Urinary bladder (tissue), 4 donors: ENCODE data around the gene WWC2. TPM values are rescaled to one million over a fixed set of nuclear protein-coding genes. Genes with fewer than 3 reads are reported as not detected.

Source experiments
- DNase-seq: peaks from one replicate; pipeline ENCODE4 v3.0.0-alpha.2; 2015; ENCODE audit errors: extremely low spot score
- H3K27ac ChIP-seq: one replicate; pipeline ENCODE4 v1.5.1; 2013; ENCODE audit warnings: low read depth, mild to moderate bottlenecking, moderate library complexity
- H3K36me3 ChIP-seq: one replicate; pipeline ENCODE4 v1.6.1; 2013; ENCODE audit warnings: mild to moderate bottlenecking, moderate library complexity; ENCODE audit not compliant: insufficient read depth
- H3K4me1 ChIP-seq: one replicate; pipeline ENCODE4 v1.6.1; 2013; ENCODE audit warnings: mild to moderate bottlenecking, moderate library complexity; ENCODE audit not compliant: insufficient read depth
- H3K4me3 ChIP-seq: one replicate; pipeline ENCODE4 v1.5.1; 2013; ENCODE audit warnings: low read depth, low read length
- WGBS: extraction: QIAGEN DNeasy Blood & Tissue Kit; methylation state at CpG from one replicate; pipeline ENCODE4 v1.1.7; 2013; 5-methylcytosine and 5-hydroxymethylcytosine counted together
- polyA plus RNA-seq: library from polyadenylated mRNA; stranded (reverse); fragments of 200-250 nt; gene quantifications from one replicate; pipeline ENCODE4 v1.2.3, GENCODE V29; 2013
- total RNA-seq: library from RNA; depleted of rRNA; stranded (reverse); fragments of >200 nt; gene quantifications from one replicate; pipeline ENCODE4 v1.2.3, GENCODE V29; 2014
- donor health status: healthy with polysubstance abuse.
- donor health status: healthy.

The WWC2 gene
- total and polyA plus RNA-seq, 2 donors = 10.8 to 42.0 TPM

GRCh38 chr4:183285886-183286285, 186.8 kb downstream of the WWC2 start:
- H3K4me3 ChIP-seq = no peak overlapping the region
- WGBS = 94% methylated on average over 7 of the region's 7 CpGs
- no peak for DNase-seq
- no peaks in the 10 kb centered on the region for H3K36me3 ChIP-seq
- no peak overlapping the region for H3K27ac ChIP-seq
- no peaks in the 10 kb centered on the region for H3K4me1 ChIP-seq

DNA sequence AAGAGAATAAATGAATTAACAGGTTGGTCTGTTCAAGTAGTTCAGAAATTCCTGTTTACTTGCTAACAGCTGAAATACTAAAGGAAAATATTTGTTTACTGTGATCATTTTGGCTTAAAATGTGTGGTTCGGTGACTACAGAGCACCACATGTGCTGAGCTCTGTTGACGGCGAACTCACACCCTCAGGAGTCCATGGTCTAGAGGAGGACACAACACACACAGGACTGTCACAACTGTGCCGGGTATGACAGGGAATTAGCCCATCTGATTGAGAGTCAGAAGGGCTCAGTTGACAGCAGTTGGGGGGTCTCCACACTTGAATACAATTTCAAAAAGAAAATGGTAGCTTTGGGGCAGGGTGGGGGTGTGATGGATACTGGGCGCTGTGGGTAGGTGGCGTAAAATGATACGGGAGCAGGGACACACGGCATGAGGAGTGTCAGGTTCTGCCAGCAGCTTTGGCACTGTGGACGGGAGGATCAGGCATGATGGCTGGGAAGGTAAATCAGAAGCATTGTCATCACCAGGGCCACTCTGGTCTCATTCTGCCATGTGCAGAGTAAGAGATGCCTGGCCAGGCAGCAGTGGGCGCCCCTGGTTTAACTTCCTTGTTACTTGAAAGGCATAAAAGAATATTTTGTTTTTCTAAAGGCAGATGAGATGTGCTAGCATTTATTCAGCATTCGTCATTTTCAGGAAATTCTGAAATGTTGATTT, 187.7 kb downstream of the WWC2 start:
- WGBS = 96% methylated on average over 11 of the region's 11 CpGs
- no peak for DNase-seq
- Histone ChIP-seq H3K36me3 (no peaks in the 10 kb centered on the region), H3K27ac (no peak overlapping the region), H3K4me1 (no peaks in the 10 kb centered on the region), H3K4me3 (no peak overlapping the region)

DNA sequence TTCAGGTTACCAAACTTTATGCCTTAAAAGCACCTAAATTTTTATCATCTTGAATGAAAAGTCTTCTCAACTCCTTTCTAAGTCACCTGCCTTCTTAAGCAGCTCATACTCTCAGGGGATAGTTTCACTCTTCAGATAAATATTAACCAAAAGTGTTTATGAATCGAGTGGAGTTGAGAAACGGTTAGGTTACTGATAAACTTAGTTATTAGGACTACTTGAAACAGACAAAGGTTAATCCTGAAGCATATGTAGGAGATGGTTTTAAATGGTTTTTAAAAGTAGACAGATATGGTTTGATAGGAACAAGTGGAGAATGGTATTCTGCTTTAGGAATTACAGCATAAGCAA, 188.2 kb downstream of the WWC2 start:
- H3K27ac ChIP-seq = no peak overlapping the region
- no peaks in the 10 kb centered on the region for H3K4me1 ChIP-seq
- 89% methylated on average over 2 of the region's 2 CpGs for WGBS
- no peak for DNase-seq
- no peaks in the 10 kb centered on the region for H3K36me3 ChIP-seq
- no peak overlapping the region for H3K4me3 ChIP-seq

GRCh38 chr4:183287677-183288076, 188.6 kb downstream of the WWC2 start:
- no peaks in the 10 kb centered on the region for H3K4me1 ChIP-seq
- WGBS = 96% methylated on average over 6 of the region's 6 CpGs
- H3K36me3 ChIP-seq = no peaks in the 10 kb centered on the region
- DNase-seq = no peak
- H3K27ac ChIP-seq = no peak overlapping the region
- H3K4me3 ChIP-seq = no peak overlapping the region

DNA sequence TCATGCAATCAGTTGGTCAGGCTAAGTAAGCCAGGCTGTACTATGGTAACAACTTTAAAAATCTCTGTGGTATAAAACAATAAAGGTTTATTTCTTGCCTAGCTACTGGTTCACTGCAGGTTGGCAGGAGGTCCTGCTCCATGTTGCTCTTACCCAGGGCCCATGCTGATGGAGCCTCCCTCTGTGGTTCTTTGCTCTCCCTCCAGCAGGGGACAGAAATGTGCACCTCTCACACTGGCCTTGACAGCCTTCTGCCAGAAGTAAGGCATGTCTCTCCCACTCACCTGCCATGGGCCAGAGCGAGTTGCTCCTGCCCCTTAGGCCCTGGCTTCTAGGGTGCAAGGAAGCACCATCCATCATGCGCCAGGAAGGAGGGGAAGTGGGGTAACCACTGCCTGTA, 189.9 kb downstream of the WWC2 start:
- Histone ChIP-seq H3K27ac (no peak overlapping the region), H3K4me1 (no peaks in the 10 kb centered on the region), H3K4me3 (no peak overlapping the region), H3K36me3 (no peaks in the 10 kb centered on the region)
- 95% methylated on average over 2 of the region's 2 CpGs for WGBS
- DNase-seq = no peak

GRCh38 chr4:183289688-183290087, 190.6 kb downstream of the WWC2 start:
- WGBS = 93% methylated on average over 5 of the region's 5 CpGs
- no peak for DNase-seq
- H3K36me3 ChIP-seq = no peaks in the 10 kb centered on the region
- no peak overlapping the region for H3K4me3 ChIP-seq
- H3K4me1 ChIP-seq = no peaks in the 10 kb centered on the region
- H3K27ac ChIP-seq = no peak overlapping the region

DNA sequence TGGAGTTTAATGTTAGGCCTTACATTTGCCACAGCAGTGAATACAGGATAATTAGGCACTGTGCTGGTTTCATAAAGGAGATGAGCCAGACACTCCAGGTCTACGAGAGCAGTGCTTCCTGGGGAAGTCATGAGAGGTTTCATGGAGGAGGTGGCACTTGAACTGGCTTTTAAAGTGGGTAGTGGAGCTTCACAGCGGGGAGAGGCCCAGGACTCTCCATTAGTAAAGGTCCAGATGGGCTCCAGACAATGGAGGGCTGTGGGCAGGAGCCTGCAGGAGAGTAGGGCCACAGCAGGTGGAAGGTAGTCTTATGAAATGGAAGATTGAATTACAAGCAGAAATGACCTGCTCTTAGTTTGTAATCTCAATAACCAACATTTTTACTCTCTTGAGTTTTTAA, 192.0 kb downstream of the WWC2 start:
- no peak for DNase-seq
- no peaks in the 10 kb centered on the region for H3K4me1 ChIP-seq
- 94% methylated on average over 2 of the region's 2 CpGs for whole genome bisulfite sequencing
- H3K36me3 ChIP-seq = no peaks in the 10 kb centered on the region
- no peak overlapping the region for H3K4me3 ChIP-seq
- H3K27ac ChIP-seq = no peak overlapping the region

DNA sequence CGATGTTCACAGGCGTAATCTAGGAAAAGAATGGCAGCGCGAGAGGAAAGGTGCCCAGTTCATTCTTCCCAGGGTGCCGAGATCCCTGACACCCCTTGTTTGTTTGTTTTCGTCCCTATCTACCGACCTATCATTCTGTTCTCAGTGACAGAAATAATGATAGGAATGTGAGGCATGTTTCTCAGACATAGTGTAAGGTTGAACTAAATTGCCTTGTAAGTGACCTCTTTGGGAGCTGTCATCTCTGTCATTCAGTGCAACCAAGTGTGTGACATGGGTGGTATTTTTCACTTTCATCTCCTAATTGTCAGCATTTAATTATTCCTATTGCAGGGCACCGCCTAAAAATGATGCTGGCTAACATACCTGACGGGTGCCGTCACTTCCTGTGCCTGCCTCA, 196.7 kb downstream of the WWC2 start:
- 92% methylated on average over 10 of the region's 10 CpGs for WGBS
- Histone ChIP-seq H3K36me3 (no peaks in the 10 kb centered on the region), H3K4me3 (no peak overlapping the region), H3K4me1 (no peaks in the 10 kb centered on the region), H3K27ac (no peak overlapping the region)
- DNase-seq = no peak

GRCh38 chr4:183297675-183298074, 198.6 kb downstream of the WWC2 start:
- H3K36me3 ChIP-seq = no peaks in the 10 kb centered on the region
- DNase-seq = no peak
- WGBS = 98% methylated on average over 3 of the region's 3 CpGs

GRCh38 chr4:183299464-183299863, 200.4 kb downstream of the WWC2 start:
- Histone ChIP-seq H3K36me3 (no peaks in the 10 kb centered on the region), H3K4me1 (no peaks in the 10 kb centered on the region), H3K27ac (no peak overlapping the region), H3K4me3 (no peak overlapping the region)
- no peak for DNase-seq
- WGBS = 84% methylated on average over 2 of the region's 2 CpGs

More at GRCh38 chr4:183297675-183298074, 198.6 kb downstream of the WWC2 start:
- H3K4me3 ChIP-seq = no peak overlapping the region
- no peaks in the 10 kb centered on the region for H3K4me1 ChIP-seq
- H3K27ac ChIP-seq = no peak overlapping the region

GRCh38 chr4:183300070-183300469, 201.0 kb downstream of the WWC2 start:
- DNase-seq = no peak
- no peak overlapping the region for H3K4me3 ChIP-seq
- H3K27ac ChIP-seq = no peak overlapping the region
- no peaks in the 10 kb centered on the region for H3K36me3 ChIP-seq
- WGBS = 43% methylated on average over 6 of the region's 6 CpGs
- H3K4me1 ChIP-seq = no peaks in the 10 kb centered on the region

DNA sequence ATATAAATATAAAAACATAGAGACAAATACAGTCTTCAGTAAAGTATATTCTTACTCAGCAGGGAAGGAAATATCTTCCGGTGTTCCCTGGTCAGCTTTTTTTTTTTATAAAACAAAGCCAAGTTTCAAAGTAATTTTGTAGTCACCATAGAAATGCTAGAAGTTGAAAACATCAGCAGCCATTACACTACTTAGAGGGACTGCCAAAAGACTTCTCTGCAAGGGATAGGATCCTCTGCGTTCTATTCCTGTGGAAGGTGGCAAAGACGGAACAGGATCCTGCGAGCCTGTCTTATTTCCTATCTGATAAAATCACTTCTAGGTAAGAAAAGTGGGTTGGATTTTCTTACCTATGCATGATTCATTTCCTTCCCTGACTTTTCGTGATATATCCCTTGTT, 201.6 kb downstream of the WWC2 start:
- Histone ChIP-seq H3K4me1 (no peaks in the 10 kb centered on the region), H3K27ac (no peak overlapping the region), H3K36me3 (no peaks in the 10 kb centered on the region), H3K4me3 (no peak overlapping the region)
- 76% methylated on average over 5 of the region's 5 CpGs for WGBS
- no peak for DNase-seq

GRCh38 chr4:183303301-183303700, 204.2 kb downstream of the WWC2 start:
- no peaks in the 10 kb centered on the region for H3K4me1 ChIP-seq
- no peak for DNase-seq
- WGBS = 91% methylated on average over 4 of the region's 4 CpGs
- no peak overlapping the region for H3K27ac ChIP-seq
- H3K4me3 ChIP-seq = no peak overlapping the region
- H3K36me3 ChIP-seq = no peaks in the 10 kb centered on the region

DNA sequence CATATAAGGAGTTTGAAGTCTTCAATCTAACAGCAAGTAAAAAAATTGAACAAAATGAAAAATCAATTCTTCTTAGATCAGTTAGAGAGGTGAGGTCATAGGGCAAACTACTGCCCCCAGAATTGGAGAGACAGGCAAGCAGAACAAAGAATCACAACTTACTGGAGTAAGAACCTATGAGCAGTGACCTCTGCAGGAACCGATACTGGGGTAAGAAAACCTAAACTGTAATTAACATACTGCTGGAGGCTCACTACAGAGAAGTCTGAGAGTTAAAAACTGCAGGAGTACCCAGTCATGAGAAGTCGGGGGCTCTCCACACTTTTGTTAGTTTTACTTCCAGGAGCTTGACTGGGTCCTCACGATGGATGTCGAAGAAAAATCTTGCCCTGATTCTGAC, 205.0 kb downstream of the WWC2 start:
- H3K27ac ChIP-seq = no peak overlapping the region
- no peak for DNase-seq
- H3K36me3 ChIP-seq = no peaks in the 10 kb centered on the region
- no peak overlapping the region for H3K4me3 ChIP-seq
- 97% methylated on average over 4 of the region's 4 CpGs for WGBS
- H3K4me1 ChIP-seq = no peaks in the 10 kb centered on the region

GRCh38 chr4:183304538-183304937, 205.5 kb downstream of the WWC2 start:
- no peak overlapping the region for H3K4me3 ChIP-seq
- no peaks in the 10 kb centered on the region for H3K36me3 ChIP-seq
- no peaks in the 10 kb centered on the region for H3K4me1 ChIP-seq
- no peak for DNase-seq
- 96% methylated on average over 2 of the region's 2 CpGs for WGBS
- H3K27ac ChIP-seq = no peak overlapping the region
